PC-9 (cell line): ENCODE measurements around the gene GPX5. TPM values are rescaled to one million over a fixed set of nuclear protein-coding genes. Genes with fewer than 3 reads are reported as not detected.
A peak's percentile ranks its signal among the peaks of the same experiment; 100 is the strongest.

Experiments
- BruUV-seq: library from RNA; stranded (reverse); fragments of 400-500 nt; replicated peaks from 2 replicates; lab custom pipeline; 2021; lab: Mats Ljungman, UMichigan
- CTCF ChIA-PET: fragments of 300-600 bp; sonication (Branson Sonifier 250); formaldehyde crosslinking; loops from one replicate; lab custom pipeline; 2022; ENCODE audit warnings: antibody characterized with exemption; lab: Charles Lee
- POLR2A ChIA-PET: fragments of 300-600 bp; sonication (Branson Sonifier 250); formaldehyde crosslinking; loops from one replicate; lab custom pipeline; 2022; ENCODE audit warnings: antibody characterized with exemption; ENCODE audit not compliant: unreplicated experiment; lab: Charles Lee
- DNase-seq, 2 experiments: peaks; one replicate each; pipeline versions ENCODE4 v3.0.0 to v3.0.0-alpha.2; 2015 to 2022; ENCODE audit warnings: mixed read lengths in 1 of 2
- H2AFZ ChIP-seq: fragments of 200-600 bp; sonication (generic); 2 replicates; pipeline ENCODE4 v1.8.1; 2017; ENCODE audit warnings: antibody characterized with exemption
- H3F3A ChIP-seq: fragments of 200-600 bp; sonication (generic); 2 replicates; pipeline ENCODE4 v1.8.1; 2017; ENCODE audit warnings: antibody characterized with exemption, mild to moderate bottlenecking, low read depth; ENCODE audit not compliant: insufficient read depth
- H3K27ac ChIP-seq: fragments of 200-600 bp; sonication (generic); 2 replicates; pipeline ENCODE4 v1.6.1; 2016; ENCODE audit warnings: mixed run types
- H3K27me3 ChIP-seq: fragments of 200-600 bp; sonication (generic); 2 replicates; pipeline ENCODE4 v1.6.1; 2016; ENCODE audit warnings: low read depth, mixed run types; ENCODE audit not compliant: insufficient read depth
- H3K36me3 ChIP-seq: fragments of 200-600 bp; sonication (generic); 2 replicates; pipeline ENCODE4 v1.6.1; 2016; ENCODE audit warnings: low read depth, mixed run types
- H3K4me1 ChIP-seq: fragments of 200-600 bp; sonication (generic); replicated peaks from 2 replicates; pipeline ENCODE4 v1.6.1; 2016; ENCODE audit warnings: mixed run types; ENCODE audit not compliant: insufficient read depth
- H3K4me2 ChIP-seq: fragments of 200-600 bp; sonication (generic); 2 replicates; pipeline ENCODE4 v1.6.1; 2017; ENCODE audit warnings: mixed run types
- H3K4me3 ChIP-seq: fragments of 200-600 bp; sonication (generic); 2 replicates; pipeline ENCODE4 v1.6.1; 2016; ENCODE audit warnings: mixed run types
- H3K79me2 ChIP-seq: fragments of 200-600 bp; sonication (generic); 2 replicates; pipeline ENCODE4 v1.6.1; 2017; ENCODE audit warnings: low read depth, mixed run types
- H3K9me2 ChIP-seq: fragments of 200-600 bp; sonication (generic); 2 replicates; pipeline ENCODE4 v1.8.1; 2017; ENCODE audit warnings: mild to moderate bottlenecking; ENCODE audit not compliant: insufficient read depth
- H3K9me3 ChIP-seq: fragments of 200-600 bp; sonication (generic); 2 replicates; pipeline ENCODE4 v1.8.1; 2016; ENCODE audit warnings: low read depth; ENCODE audit not compliant: insufficient read depth
- H4K20me1 ChIP-seq: fragments of 200-600 bp; sonication (generic); 2 replicates; pipeline ENCODE4 v1.8.1; 2017; ENCODE audit not compliant: insufficient read depth
- EZH2 ChIP-seq: fragments of 200-600 bp; sonication (generic); IDR thresholded peaks from 2 replicates; pipeline ENCODE4 v1.8.0; 2017; ENCODE audit warnings: antibody characterized with exemption, low read depth
- intact Hi-C: fragments of 100-400 bp; cut with micrococcal nuclease; formaldehyde crosslinking; loops from one replicate; pipeline ENCODE4 v1.10.0; 2022; ENCODE audit not compliant: unreplicated experiment
- total RNA-seq: library from RNA; stranded (reverse); gene quantifications from 2 replicates; pipeline ENCODE4 v1.2.3, GENCODE V29; 2021
- TF ChIP-seq, protein P1 (sequence below): fragments of 200-600 bp; sonication (generic); conservative IDR thresholded peaks from 2 replicates; pipeline ENCODE4 v1.6.1; 2017; ENCODE audit warnings: mixed run types, antibody characterized with exemption, mild to moderate bottlenecking, moderate library complexity

Gene GPX5
- total RNA-seq, 1 experiment from 2014 or later = not detected

DNA sequence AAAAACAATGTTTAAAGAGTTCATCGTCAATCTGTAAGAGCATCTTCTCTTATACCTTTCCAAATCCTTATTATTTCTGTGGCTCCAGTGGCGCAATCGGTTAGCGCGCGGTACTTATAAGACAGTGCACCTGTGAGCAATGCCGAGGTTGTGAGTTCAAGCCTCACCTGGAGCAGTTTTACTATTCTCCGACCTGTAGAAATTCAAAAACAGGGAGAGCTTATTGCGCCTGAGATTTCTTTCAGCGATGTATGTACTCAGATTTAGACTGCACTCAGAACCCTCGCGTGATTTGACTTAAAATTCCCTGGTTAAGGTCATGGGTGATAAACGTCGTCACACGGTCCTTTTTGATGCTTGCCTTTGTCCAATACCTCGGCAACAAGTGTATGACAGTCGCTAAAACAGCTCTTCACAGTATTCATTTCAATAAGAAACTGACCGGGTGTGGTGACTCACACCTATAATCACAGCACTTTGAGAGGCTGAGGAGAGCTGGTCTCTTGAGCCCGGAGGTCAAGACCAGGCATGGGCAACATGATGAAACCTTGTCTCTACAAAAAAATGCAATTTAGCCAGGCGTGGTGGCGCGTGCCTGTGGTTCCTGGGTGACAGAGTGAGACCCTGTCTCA is 11.9 kb downstream of the GPX5 start:
- CTCF ChIA-PET = no interaction called here
- no peaks in the 10 kb centered on the region for H4K20me1 ChIP-seq
- H3K4me3 ChIP-seq = no peak overlapping the region
- H3K79me2 ChIP-seq = no peaks in the 10 kb centered on the region
- no peak overlapping the region for H3K27ac ChIP-seq
- no peaks in the 10 kb centered on the region for H3K9me2 ChIP-seq
- no peak for DNase-seq
- peaks cover 10% of the 10 kb centered on the region; the same call in 1 of the 2 replicates for H3F3A ChIP-seq
- H3K9me3 ChIP-seq = no peaks in the 10 kb centered on the region
- no peak overlapping the region for H2AFZ ChIP-seq
- H3K36me3 ChIP-seq = no peaks in the 10 kb centered on the region
- intact Hi-C loops = no loop called here
- BruUV-seq = no TSS peak
- POLR2A ChIA-PET = no interaction called here
- TF ChIP-seq EZH2 = no peak
- no peaks in the 10 kb centered on the region for H3K4me1 ChIP-seq
- H3K4me2 ChIP-seq = peak overlapping the region; percentile 27; the same call in 1 of the 2 replicates
- H3K27me3 ChIP-seq = no peaks in the 10 kb centered on the region

DNA sequence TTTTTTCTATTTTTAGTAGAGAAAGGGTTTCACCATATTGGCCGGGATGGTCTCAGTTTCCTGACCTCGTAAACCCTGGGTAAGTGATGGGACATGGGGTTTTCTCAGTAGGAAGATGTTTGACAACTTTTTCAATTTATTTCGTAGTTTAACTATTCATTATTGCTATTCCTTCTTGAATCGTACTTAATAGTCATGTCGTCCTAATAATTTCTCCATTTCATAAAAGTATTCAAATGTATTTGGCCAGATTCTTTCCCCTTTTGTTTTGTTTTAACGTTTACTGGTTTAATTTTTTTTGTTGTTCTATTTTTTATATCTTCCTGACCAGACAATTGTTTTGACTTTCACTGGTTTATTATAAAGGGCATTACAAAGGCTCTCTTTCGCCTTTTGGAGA is 16.3 kb downstream of the GPX5 start:
- no peaks in the 10 kb centered on the region for H3K9me3 ChIP-seq
- H3K4me2 ChIP-seq = peak overlapping the region; percentile 96
- peaks cover 12% of the 10 kb centered on the region; the same call in 1 of the 2 replicates for H3K4me1 ChIP-seq
- H3K27me3 ChIP-seq = no peaks in the 10 kb centered on the region
- no peaks in the 10 kb centered on the region for H3K79me2 ChIP-seq
- peaks cover 23% of the 10 kb centered on the region; the same call in 1 of the 2 replicates for H3F3A ChIP-seq
- no peaks in the 10 kb centered on the region for H3K36me3 ChIP-seq
- no peaks in the 10 kb centered on the region for H3K9me2 ChIP-seq
- no peak for TF ChIP-seq EZH2
- TF ChIP-seq, protein P1, sequence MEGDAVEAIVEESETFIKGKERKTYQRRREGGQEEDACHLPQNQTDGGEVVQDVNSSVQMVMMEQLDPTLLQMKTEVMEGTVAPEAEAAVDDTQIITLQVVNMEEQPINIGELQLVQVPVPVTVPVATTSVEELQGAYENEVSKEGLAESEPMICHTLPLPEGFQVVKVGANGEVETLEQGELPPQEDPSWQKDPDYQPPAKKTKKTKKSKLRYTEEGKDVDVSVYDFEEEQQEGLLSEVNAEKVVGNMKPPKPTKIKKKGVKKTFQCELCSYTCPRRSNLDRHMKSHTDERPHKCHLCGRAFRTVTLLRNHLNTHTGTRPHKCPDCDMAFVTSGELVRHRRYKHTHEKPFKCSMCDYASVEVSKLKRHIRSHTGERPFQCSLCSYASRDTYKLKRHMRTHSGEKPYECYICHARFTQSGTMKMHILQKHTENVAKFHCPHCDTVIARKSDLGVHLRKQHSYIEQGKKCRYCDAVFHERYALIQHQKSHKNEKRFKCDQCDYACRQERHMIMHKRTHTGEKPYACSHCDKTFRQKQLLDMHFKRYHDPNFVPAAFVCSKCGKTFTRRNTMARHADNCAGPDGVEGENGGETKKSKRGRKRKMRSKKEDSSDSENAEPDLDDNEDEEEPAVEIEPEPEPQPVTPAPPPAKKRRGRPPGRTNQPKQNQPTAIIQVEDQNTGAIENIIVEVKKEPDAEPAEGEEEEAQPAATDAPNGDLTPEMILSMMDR = no peak
- peak overlapping the region; percentile 65; the same call in 1 of the 2 replicates for H3K4me3 ChIP-seq
- intact Hi-C loops = loop anchor here (1.0 to 10.0 kb wide), 6 partner anchors 45 to 143 kb away; partner anchors contain the start of genes ZSCAN12 and ZSCAN23
- CTCF ChIA-PET = interaction anchor here (0.6 to 1.2 kb wide), 5 partner anchors 56 to 418 kb away, joined by 3 to 5 read pairs (median 4); partner anchors contain the start of genes ZKSCAN8 and ZSCAN16
- BruUV-seq = no TSS peak
- no peak for DNase-seq
- POLR2A ChIA-PET = interaction anchor here (0.5 to 0.6 kb wide), 3 partner anchors 159 to 1364 kb away, joined by 3 to 10 read pairs (median 3); a partner anchor contains a TSS
- peak overlapping the region; percentile 66; the same call in 1 of the 2 replicates for H2AFZ ChIP-seq
- H3K27ac ChIP-seq = 0 out of 2 replicates have a peak overlapping the region, but pooled peaks have one; percentile 20
- H4K20me1 ChIP-seq = no peaks in the 10 kb centered on the region

DNA sequence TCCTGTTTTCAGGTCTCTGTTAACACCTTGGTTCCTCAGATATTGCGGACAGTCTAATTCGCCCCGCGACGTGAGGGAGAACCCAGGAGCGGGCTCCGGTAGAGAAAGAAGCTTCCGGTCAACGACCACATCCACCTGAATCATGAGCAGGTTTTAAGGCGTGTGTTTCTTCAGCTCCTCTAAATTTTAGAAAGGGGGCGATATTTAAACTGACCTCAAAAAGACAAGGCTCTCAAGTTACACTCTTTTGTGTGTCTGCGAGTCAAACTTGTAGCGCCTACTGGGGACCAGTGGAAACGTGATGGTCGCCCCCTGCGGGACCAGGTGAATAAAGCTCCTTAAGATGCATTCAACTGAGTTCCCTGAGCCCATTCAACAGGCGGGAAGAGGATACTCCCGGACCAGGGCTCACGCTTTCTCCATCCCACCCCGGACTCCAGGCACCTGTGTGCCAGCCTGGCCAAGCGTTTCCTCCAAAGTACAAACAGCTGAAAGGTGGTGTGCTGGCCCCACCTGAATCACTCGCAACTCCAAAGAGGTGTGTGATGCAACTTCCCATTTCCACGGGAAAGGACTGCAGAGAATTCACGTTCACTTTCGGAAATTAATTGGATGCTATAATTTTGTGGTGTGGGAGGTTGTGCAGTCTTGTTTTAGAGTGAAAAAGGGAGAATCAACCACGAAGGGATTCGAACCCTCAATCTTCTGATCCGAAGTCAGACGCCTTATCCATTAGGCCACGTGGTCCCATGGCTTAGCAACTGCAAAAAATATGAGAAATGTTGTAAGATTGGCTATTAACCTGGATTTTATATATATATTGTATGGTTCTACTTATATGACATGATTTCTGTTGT is 17.0 kb downstream of the GPX5 start:
- Histone ChIP-seq H2AFZ (peak overlapping the region; percentile 66), H3K9me3 (no peaks in the 10 kb centered on the region), H3K27ac (0 out of 2 replicates have a peak overlapping the region, but pooled peaks have one; percentile 20), H3K4me3 (peak overlapping the region; percentile 65; the same call in 1 of the 2 replicates), H3F3A (peaks cover 23% of the 10 kb centered on the region; the same call in 1 of the 2 replicates), H3K4me1 (peaks cover 12% of the 10 kb centered on the region; the same call in 1 of the 2 replicates), H3K79me2 (no peaks in the 10 kb centered on the region), H4K20me1 (no peaks in the 10 kb centered on the region), H3K9me2 (no peaks in the 10 kb centered on the region), H3K36me3 (no peaks in the 10 kb centered on the region), H3K27me3 (no peaks in the 10 kb centered on the region), H3K4me2 (peak overlapping the region; percentile 96)
- POLR2A ChIA-PET = interaction anchor here (0.5 to 0.6 kb wide), 6 partner anchors 37 to 1364 kb away, joined by 3 to 10 read pairs (median 4); a partner anchor contains a TSS
- CTCF ChIA-PET = interaction anchor here (0.5 to 1.2 kb wide), 9 partner anchors 38 to 1281 kb away, joined by 3 to 6 read pairs (median 4); partner anchors contain the start of genes ZKSCAN8 and ZSCAN16
- DNase-seq = peak; percentile 80 to 83
- TF ChIP-seq, protein P1 = peak; percentile 73
- no peak for TF ChIP-seq EZH2
- TSS peak; percentile 100 for BruUV-seq
- intact Hi-C loops = loop anchor here (1.0 to 10.0 kb wide), 7 partner anchors 45 to 461 kb away; partner anchors contain the start of genes ZSCAN12 and ZSCAN23
